Neutrophil (primary cell): ENCODE measurements around the gene LZTR1.

Experiments used
- H3K27ac ChIP-seq: fragments of 200-600 bp; sonication (generic); 2 replicates; pipeline ENCODE4 v1.5.1; 2016; ENCODE audit warnings: mild to moderate bottlenecking, moderate library complexity
- H3K27me3 ChIP-seq: fragments of 200-600 bp; sonication (generic); 2 replicates; pipeline ENCODE4 v1.6.0; 2016; ENCODE audit warnings: mild to moderate bottlenecking
- H3K36me3 ChIP-seq: fragments of 200-600 bp; sonication (generic); 2 replicates; pipeline ENCODE4 v1.5.1; 2017
- H3K4me1 ChIP-seq, 2 experiments: fragments of 200-600 bp in 1 of 2; sonication (generic) in 1 of 2; 1 replicate in 1 of 2; 2 replicates in 1 of 2; pipeline versions ENCODE4 v1.5.1 to v1.6.1; 2013 to 2016; ENCODE audit warnings: low read depth in 1 of 2, low read length in 1 of 2, mild to moderate bottlenecking in 1 of 2, moderate library complexity in 1 of 2; ENCODE audit not compliant: control insufficient read depth in 1 of 2, insufficient read depth in 1 of 2
- H3K4me3 ChIP-seq, 2 experiments: fragments of 200-600 bp in 1 of 2; sonication (generic) in 1 of 2; 1 replicate in 1 of 2; 2 replicates in 1 of 2; pipeline ENCODE4 v1.5.1; 2013 to 2016; ENCODE audit warnings: low read depth in 1 of 2, low read length in 1 of 2, mild to moderate bottlenecking in 1 of 2, moderate library complexity in 1 of 2
- H3K9me3 ChIP-seq: fragments of 200-600 bp; sonication (generic); 2 replicates; pipeline ENCODE4 v1.5.1; 2016
- TF ChIP-seq, protein P1 (sequence below): fragments of 200-600 bp; sonication (generic); IDR thresholded peaks from 2 replicates; pipeline ENCODE4 v1.5.1; 2016; ENCODE audit warnings: antibody characterized with exemption

LZTR1 gene

DNA sequence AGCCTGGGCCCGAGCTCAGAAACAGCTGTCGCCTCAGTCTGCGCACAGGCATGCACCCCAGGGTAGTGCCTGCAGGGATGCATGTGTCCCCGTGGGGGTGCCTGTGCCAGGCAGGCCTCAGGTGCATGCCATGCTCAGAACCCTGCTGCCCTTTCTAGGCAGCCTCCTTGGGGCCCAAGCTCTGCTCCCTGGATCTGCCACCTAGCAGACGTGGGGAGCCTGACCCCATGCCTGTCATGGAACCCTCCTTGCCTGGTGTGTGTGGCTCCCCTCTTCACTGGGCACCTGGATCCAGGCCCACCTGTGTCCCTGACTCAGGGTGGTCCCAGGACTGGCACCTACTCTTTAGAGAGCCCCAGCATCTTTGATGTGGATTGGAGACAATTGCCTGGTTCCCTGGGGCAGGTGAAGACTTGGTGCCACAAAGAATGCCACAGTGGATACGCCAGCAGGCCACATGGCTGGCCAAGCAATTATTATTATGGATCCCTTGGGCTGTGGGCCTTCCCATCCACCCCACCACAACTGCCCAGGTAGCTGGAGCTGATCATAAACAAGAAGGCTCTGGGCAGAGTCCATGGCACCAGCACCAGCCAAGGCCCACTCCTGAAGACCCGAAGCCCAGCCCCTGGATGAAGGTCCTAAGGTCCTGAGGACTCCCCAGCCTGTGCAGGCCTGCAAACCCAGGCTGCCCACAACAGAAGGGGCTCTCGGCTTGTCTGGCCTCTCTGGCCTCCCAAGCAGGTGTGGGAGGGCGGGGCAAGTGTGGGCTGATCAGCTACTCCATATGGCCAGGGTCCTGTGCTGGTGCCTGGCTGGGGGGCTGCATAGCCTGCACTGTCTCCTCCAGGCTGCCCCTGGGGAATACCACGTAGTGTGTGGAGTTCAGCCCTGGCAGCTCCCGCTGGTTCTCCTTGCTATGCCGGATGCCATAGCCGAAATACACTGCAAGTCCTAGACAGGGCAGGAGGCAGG is 46.5 kb downstream of the LZTR1 start:
- no peak overlapping the region for H3K4me3 ChIP-seq
- no peaks in the 10 kb centered on the region for H3K36me3 ChIP-seq
- H3K27ac ChIP-seq, result no peak overlapping the region
- H3K4me1 ChIP-seq, result no peaks in the 10 kb centered on the region
- TF ChIP-seq, protein P1, sequence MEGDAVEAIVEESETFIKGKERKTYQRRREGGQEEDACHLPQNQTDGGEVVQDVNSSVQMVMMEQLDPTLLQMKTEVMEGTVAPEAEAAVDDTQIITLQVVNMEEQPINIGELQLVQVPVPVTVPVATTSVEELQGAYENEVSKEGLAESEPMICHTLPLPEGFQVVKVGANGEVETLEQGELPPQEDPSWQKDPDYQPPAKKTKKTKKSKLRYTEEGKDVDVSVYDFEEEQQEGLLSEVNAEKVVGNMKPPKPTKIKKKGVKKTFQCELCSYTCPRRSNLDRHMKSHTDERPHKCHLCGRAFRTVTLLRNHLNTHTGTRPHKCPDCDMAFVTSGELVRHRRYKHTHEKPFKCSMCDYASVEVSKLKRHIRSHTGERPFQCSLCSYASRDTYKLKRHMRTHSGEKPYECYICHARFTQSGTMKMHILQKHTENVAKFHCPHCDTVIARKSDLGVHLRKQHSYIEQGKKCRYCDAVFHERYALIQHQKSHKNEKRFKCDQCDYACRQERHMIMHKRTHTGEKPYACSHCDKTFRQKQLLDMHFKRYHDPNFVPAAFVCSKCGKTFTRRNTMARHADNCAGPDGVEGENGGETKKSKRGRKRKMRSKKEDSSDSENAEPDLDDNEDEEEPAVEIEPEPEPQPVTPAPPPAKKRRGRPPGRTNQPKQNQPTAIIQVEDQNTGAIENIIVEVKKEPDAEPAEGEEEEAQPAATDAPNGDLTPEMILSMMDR, result no peak
- peaks cover 43% of the 10 kb centered on the region for H3K27me3 ChIP-seq
- no peaks in the 10 kb centered on the region for H3K9me3 ChIP-seq

DNA sequence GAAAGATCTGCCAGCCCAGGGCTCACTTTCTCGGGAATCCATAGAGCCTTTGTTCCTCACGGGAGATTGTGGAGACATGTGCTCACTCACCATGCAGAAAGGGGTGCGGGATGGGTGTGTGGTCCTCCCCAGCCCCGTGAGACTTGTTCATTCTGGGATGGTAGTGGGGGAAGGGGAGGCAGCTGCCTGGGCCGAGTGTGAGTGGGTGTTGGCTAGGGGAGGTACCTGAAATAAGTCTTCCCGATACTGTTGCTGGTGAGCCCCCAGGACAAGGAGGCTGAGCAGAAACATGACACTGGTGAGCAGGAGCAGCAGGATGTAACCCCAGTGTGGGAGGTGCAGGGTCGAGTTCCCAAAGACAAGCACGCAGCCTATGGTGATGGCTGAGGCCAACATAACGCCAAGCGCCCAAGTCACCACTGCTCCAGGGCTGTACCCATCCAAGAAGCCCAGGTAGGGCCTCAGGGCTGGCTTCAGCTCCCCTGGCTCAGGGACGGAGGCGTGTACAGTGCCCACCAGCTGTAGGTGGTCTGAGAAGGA is 47.5 kb downstream of the LZTR1 start:
- Histone ChIP-seq H3K27me3 (peaks cover 53% of the 10 kb centered on the region), H3K27ac (no peak overlapping the region), H3K4me1 (no peaks in the 10 kb centered on the region), H3K36me3 (no peaks in the 10 kb centered on the region), H3K4me3 (no peak overlapping the region), H3K9me3 (no peaks in the 10 kb centered on the region)
- TF ChIP-seq, protein P1, result no peak

DNA sequence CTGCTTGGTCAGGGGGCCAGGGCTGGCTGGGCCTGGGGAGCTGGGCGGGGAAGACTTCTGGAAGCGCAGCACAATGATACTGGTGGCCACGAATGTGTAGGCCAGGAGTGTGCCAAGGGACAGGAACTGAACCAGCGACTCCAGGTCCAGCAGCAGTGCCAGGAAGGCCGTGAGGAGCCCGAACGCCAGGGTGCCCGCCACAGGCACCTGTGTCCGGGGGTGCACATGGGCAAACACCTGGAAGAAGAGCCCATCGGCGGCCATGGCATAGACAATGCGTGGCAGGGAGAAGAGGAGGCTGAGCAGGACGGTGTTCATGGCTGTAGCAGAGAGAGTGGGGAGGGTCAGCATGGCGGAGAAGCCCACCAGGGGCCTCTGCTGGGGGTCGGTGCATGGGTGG is 47.9 kb downstream of the LZTR1 start:
- no peak overlapping the region for H3K4me3 ChIP-seq
- H3K9me3 ChIP-seq, result no peaks in the 10 kb centered on the region
- no peaks in the 10 kb centered on the region for H3K4me1 ChIP-seq
- no peak overlapping the region for H3K27ac ChIP-seq
- no peaks in the 10 kb centered on the region for H3K36me3 ChIP-seq
- TF ChIP-seq, protein P1, result no peak
- peaks cover 58% of the 10 kb centered on the region for H3K27me3 ChIP-seq

DNA sequence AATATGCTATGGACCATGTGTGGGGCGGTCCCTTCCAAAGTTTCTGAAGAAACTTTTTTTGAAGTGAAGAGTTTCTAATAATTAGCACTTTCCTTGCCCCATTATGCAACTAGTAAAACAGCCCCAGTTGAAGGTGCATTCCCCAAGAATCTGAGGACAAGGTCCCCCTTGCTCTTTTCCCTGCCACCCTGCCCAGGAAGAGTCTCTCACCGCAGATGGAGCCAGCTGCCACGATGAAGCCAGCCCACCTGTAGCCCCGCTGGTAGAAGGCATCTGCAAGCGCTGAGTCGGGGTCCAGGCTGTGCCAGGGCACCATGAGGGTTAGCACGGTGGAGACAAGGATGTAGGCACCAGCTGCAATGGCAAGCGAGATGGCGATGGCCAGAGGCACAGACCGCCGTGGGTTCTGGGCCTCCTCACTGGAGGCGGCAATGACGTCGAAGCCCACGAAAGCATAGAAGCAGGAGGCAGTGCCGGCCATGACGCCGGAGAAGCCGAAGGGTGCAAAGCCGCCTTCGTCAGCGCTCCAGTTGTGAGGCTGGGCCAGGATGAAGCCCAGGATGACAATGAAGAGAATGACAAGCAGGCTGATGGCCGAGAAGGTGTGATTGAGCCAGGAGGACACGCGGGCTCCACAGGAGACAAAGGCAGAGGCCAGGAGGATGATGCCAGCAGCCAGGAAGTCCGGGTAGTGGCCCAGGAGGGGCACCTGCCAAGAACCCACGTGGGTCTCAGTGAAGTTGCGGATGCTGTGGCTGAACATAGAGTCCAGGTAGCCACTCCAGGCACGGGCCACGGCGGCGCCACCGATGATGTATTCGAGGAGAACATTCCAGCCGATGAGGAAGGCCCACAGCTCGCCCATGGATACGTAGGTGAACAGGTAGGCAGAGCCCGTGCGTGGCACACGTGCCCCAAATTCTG is 48.8 kb downstream of the LZTR1 start:
- Histone ChIP-seq H3K27ac (no peak overlapping the region), H3K27me3 (peaks cover 62% of the 10 kb centered on the region), H3K4me1 (no peaks in the 10 kb centered on the region), H3K4me3 (no peak overlapping the region), H3K9me3 (no peaks in the 10 kb centered on the region), H3K36me3 (no peaks in the 10 kb centered on the region)
- TF ChIP-seq, protein P1, result no peak

DNA sequence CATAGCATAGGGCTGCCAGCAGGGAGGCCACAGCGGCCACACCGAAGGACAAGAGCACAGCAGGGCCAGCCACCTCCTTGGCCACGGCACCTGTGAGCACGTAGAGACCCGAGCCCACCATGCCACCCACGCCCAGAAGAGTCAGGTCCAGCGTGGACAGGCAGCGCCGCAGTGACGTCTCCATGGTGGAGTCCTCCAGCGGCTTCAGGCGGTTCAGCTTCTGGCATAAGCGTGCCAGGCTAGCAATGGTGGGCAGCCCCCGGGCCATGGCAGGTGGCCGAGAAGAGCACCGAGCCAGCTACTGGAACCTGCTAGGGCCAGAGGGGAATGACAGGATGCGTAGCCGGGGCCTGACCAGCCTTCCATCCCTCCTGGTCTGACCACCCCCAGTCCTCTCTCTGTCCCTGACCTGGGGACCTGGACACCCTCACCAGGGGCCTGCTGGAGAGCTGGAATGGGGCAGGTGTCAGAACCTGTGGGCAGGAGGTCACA is 49.5 kb downstream of the LZTR1 start:
- Histone ChIP-seq H3K4me1 (no peaks in the 10 kb centered on the region), H3K9me3 (no peaks in the 10 kb centered on the region), H3K27ac (no peak overlapping the region), H3K36me3 (no peaks in the 10 kb centered on the region), H3K27me3 (peaks cover 62% of the 10 kb centered on the region), H3K4me3 (no peak overlapping the region)
- TF ChIP-seq, protein P1, result no peak
